Measurements from ENCODE around the gene ECI1. TPM values are rescaled to one million over a fixed set of nuclear protein-coding genes. Genes with fewer than 3 reads are reported as not detected.

Gene ECI1
- total and polyA plus RNA-seq, 2 of the 4 experiments (the other 2 are of a cell fraction): 20.3 to 30.1 TPM

GRCh38 chr16:2282866-2283555, 31.6 kb upstream of the ECI1 start:
- in situ Hi-C loops (cut with MboI; ENCODE audit: low sequenced_read_pairs) (no loop called here), dilution Hi-C loops (cut with HindIII; ENCODE audit: low sequenced_read_pairs, unreplicated experiment) (no loop called here), intact Hi-C loops (cut with micrococcal nuclease) (no loop called here)
- Histone ChIP-seq H3K27ac (ENCODE audit: insufficient read depth, low read length) (no peak overlapping the region), H4K91ac (ENCODE audit: insufficient read depth, low read depth, low read length) (no peak overlapping the region), H3K4me3 (ENCODE audit: insufficient read depth, low read depth, low read length) (no peak overlapping the region), H3K79me1 (ENCODE audit: low read depth in 1 of 2, low read length in 2 of 2) (no peaks in the 10 kb centered on the region), H3K4ac (ENCODE audit: low read depth, low read length) (no peak overlapping the region), H2BK20ac (ENCODE audit: low read depth, low read length) (no peak overlapping the region), H2BK120ac (ENCODE audit: low read depth, low read length) (no peak overlapping the region), H3K27me3 (ENCODE audit: control insufficient read depth, insufficient read depth, low read length) (peaks cover 44% of the 10 kb centered on the region), H3K23ac (ENCODE audit: low read depth, low read length) (no peak overlapping the region), H3K4me2 (ENCODE audit: low read depth, low read length) (no peak overlapping the region), H3K9me3 (ENCODE audit: control insufficient read depth, insufficient read depth, low read length) (no peaks in the 10 kb centered on the region), H3K36me3 (ENCODE audit: control insufficient read depth, insufficient read depth, low read length) (no peaks in the 10 kb centered on the region), H3K14ac (replicated peaks; ENCODE audit: low read depth, low read length) (no peak overlapping the region), H3K4me1 (ENCODE audit: control insufficient read depth, insufficient read depth, low read length) (no peaks in the 10 kb centered on the region), H4K20me1 (ENCODE audit: insufficient read depth, low read length) (no peaks in the 10 kb centered on the region), H4K5ac (ENCODE audit: low read depth, low read length) (no peak overlapping the region), H3K56ac (ENCODE audit: extremely low read depth, insufficient read depth, low read length) (no peak overlapping the region), H2BK15ac (ENCODE audit: low read depth, low read length) (no peak overlapping the region), H3K18ac (ENCODE audit: low read depth, low read length) (no peak overlapping the region), H4K8ac (ENCODE audit: low read depth in 2 of 2, low read length in 2 of 2) (no peak overlapping the region), H2AFZ (replicated peaks; ENCODE audit: low read length, poor library complexity) (no peak overlapping the region), H3K9me1 (ENCODE audit: insufficient read depth, low read length) (no peaks in the 10 kb centered on the region), H2BK5ac (ENCODE audit: low read depth, low read length, poor library complexity, severe bottlenecking) (no peak overlapping the region), H2AK9ac (replicated peaks; ENCODE audit: low read depth, low read length, poor library complexity) (peak overlapping the region; percentile 65), H3K9ac (ENCODE audit: low read depth, low read length) (no peak overlapping the region), H2AK5ac (ENCODE audit: low read depth, low read length) (no peak overlapping the region)
- DNase-seq (no peak), ATAC-seq (ENCODE audit: low read depth) (no peak)
- POLR2A ChIA-PET (ENCODE audit: unreplicated experiment): no interaction called here
- WGBS, 2 experiments (ENCODE audit: extremely low coverage in 2 of 2, insufficient read length in 1 of 2): 61% methylated on average over 5 of the region's 26 CpGs; no CpG with 5 or more reads in 1 of the 2 experiments
- no TSS peak for BruUV-seq (replicated peaks)
- CTCF ChIA-PET: no interaction called here
- TF ChIP-seq USF2 (IDR thresholded peaks at IDR 0.05; ENCODE audit: low read depth, low read length) (no peak), POLR2A (IDR thresholded peaks at IDR 0.05; ENCODE audit: low read depth, low read length) (no peak), RAD21 (IDR thresholded peaks at IDR 0.05; ENCODE audit: low read length) (no peak), FOS (IDR thresholded peaks at IDR 0.05; ENCODE audit: low read depth, low read length) (no peak), RCOR1 (IDR thresholded peaks at IDR 0.05; ENCODE audit: insufficient replicate concordance, low read length) (no peak), CEBPB (IDR thresholded peaks at IDR 0.05; ENCODE audit: low read depth, low read length) (no peak), CHD1 (IDR thresholded peaks at IDR 0.05; ENCODE audit: low read depth, low read length) (no peak), NFE2L2 (IDR thresholded peaks at IDR 0.05; ENCODE audit: low read depth, low read length) (no peak), ELK1 (IDR thresholded peaks at IDR 0.05; ENCODE audit: borderline replicate concordance, low read depth, low read length) (no peak), SMC3 (IDR thresholded peaks at IDR 0.05; ENCODE audit: low read depth, low read length) (no peak), MXI1 (IDR thresholded peaks at IDR 0.05; ENCODE audit: borderline replicate concordance, low read depth, low read length) (no peak), RFX5 (IDR thresholded peaks at IDR 0.05; ENCODE audit: low read depth, low read length) (no peak), CTCF (conservative IDR thresholded peaks at IDR 0.05; ENCODE audit: low read depth, low read length) (no peak), BHLHE40 (IDR thresholded peaks at IDR 0.05; ENCODE audit: low read depth, low read length) (no peak), MAFK (IDR thresholded peaks at IDR 0.05; ENCODE audit: low read depth, low read length) (no peak), MAZ (IDR thresholded peaks at IDR 0.05; ENCODE audit: borderline replicate concordance, low read depth, low read length) (no peak)

Data from IMR-90 (cell line).